Uterus (tissue), 2 donors: Measurements from ENCODE around the gene ZFP36.

Experiments used
- POLR2A ChIP-seq, 2 donors: fragments of 450-650 bp; IDR thresholded peaks; one replicate each; pipeline ENCODE4 v1.6.1; 2016; ENCODE audit warnings: antibody characterized with exemption in 2 of 2, mild to moderate bottlenecking in 1 of 2, moderate library complexity in 1 of 2
- TF ChIP-seq, protein P1 (sequence below), 4 experiments: fragments of 200-600 bp in 2 of 4; fragments of 450-650 bp in 2 of 4; sonication (generic) in 2 of 4; IDR thresholded peaks; one replicate each; pipeline ENCODE4 v1.5.1; 2016 to 2019; ENCODE audit warnings: antibody characterized with exemption in 4 of 4, mild to moderate bottlenecking in 2 of 4, moderate library complexity in 1 of 4

DNA sequence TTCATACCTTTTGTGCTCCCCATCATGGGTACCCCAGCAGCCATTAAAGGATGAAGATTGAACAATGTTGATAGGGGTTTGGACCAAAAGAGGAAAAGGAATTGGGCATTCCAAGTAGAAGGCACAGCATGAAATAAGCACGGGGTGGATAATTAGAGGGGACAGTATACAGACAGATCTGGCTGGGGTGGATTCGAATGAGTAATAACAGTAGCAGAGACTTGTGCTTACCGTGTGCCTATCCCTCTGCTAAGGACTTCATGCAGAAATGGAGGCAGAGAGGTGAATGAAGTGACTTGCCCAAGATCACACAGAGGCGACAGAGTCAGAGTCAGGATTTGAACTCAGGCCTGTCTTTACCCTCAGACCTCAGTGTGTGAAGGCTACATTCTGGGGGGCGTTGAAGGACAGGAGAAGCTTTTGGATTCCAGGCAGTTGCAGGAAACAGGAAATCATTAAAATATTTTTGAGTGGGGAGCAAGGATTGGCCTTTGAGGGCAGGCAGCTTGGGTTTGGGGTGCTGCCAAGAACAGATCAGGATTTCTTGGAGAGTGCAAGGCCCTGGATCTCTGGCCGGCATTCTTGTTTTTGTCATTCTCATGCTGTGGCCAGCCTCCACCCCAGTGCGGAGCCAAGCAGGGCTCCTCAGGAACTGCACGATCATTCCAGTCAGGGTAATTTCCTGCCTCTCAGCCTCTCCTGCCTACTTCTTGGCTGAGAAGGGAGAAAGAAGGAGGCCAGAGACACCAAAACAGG, 34.4 kb upstream of the ZFP36 start:
- TF ChIP-seq, protein P1, sequence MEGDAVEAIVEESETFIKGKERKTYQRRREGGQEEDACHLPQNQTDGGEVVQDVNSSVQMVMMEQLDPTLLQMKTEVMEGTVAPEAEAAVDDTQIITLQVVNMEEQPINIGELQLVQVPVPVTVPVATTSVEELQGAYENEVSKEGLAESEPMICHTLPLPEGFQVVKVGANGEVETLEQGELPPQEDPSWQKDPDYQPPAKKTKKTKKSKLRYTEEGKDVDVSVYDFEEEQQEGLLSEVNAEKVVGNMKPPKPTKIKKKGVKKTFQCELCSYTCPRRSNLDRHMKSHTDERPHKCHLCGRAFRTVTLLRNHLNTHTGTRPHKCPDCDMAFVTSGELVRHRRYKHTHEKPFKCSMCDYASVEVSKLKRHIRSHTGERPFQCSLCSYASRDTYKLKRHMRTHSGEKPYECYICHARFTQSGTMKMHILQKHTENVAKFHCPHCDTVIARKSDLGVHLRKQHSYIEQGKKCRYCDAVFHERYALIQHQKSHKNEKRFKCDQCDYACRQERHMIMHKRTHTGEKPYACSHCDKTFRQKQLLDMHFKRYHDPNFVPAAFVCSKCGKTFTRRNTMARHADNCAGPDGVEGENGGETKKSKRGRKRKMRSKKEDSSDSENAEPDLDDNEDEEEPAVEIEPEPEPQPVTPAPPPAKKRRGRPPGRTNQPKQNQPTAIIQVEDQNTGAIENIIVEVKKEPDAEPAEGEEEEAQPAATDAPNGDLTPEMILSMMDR (IDR thresholded peaks at IDR 0.05), result no peak
- TF ChIP-seq POLR2A (IDR thresholded peaks at IDR 0.05), result no peak
